CD1c-positive myeloid dendritic cell (primary cell): ENCODE measurements around the gene SLC44A1.
A peak's percentile ranks its signal among the peaks of the same experiment; 100 is the strongest.

Experiments
- DNase-seq: peaks from one replicate; pipeline ENCODE4 v3.0.0-alpha.2; 2016; ENCODE audit errors: extremely low spot score

The SLC44A1 gene

DNA sequence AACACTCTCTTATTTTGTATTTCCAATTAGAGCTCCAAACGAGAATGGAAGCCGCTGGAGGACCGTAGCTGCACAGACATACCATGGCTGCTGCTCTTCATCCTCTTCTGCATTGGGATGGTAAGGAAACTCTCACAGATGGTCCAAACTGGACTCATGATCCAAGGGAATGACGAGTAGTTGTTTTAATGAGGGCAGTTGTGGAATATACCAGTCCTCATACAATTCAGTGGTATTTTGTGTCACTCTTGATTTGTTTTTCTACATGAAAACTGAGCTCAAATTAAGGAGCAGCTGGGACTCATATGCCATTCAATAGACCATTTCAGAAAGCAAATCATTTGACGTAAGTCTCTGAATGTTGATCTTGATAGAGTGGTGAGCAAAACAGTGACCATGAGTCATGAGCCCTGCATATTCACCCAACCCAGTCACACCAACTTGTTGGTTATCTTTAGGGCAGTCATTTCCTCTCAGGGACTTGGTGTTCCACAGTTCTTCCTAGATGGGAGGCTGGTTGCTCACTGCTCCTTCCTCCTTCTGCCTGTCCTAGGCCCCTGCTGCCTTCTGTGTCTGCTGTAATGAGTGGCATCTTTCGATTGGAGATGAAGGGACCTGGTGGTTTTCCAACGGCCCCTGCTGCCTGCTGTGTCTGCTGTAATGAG lies 54.9 kb downstream of the SLC44A1 start:
- peak; percentile 64 for DNase-seq

DNA sequence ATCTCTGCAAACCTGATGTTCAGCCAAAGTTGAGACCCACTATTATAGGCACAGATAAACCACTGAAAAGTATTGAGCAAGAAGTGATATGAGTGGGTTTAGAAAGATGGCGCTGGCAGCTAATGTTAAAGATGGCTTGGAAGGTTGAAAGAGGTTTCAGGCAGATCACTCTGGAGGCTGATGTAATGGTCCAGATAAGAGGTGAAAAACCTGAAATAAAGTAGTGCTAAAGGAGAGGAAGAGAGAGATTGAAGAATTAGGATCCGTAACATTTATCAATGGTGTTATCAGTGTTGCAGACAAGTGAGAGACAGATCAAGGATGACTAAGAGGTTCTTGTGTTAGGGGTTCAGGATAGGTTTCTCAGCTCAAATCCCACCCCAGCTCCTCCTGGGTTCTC lies 58.3 kb downstream of the SLC44A1 start:
- no peak for DNase-seq

DNA sequence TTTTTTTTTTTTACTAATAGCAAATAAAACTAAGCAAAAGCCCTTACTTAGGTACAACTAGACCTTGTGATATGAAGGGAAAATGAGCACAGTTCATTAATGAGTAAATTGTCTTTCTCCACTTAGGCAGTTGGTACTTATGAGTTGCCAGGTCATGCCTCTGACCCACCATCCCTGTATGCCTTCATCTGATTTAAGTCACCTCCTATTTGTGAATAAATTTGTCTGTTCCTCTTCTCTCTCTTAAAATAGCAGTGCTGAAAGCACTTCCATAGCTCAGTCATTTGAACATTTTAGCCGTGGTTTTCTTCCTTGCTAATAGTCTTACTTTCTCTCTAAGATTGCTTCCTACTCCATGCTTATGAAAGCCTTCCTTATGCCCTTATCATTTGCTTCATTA lies 61.4 kb downstream of the SLC44A1 start:
- DNase-seq: no peak

DNA sequence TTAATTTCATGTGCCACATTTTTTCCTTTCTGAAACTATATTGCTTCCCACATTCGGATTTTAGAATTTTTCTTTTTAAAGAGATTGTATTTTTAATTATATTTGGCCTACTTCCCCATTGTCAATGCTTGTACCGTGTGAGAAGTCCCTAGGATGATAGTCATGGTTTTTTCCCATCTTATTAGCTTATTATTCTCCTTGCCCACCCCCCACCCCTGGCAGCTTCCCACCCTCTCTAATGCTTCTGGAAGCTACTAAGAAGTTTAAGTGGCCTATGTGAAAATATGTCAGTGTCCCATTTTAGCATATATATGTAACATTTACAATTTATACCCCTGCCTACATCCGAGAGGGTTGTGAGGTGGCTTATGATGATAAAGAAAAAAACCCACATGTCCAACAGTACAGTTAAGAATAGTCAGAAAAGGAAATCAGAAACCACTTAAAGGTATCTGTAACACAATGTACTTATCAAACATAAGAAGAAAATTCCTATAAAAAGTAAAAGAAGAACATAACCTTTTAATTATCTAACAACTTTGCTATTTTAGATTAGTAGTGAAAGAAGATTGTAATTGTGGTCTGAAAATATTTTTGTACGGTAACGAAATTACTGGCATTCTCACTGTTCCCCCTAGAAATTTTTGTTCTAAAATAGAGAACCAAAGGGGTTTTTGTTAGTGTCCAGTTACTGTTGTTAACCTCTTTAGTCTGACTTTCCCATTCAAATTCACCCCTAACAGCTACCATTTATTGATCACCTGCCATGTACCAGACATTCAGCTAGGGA lies 62.1 kb downstream of the SLC44A1 start:
- no peak for DNase-seq

DNA sequence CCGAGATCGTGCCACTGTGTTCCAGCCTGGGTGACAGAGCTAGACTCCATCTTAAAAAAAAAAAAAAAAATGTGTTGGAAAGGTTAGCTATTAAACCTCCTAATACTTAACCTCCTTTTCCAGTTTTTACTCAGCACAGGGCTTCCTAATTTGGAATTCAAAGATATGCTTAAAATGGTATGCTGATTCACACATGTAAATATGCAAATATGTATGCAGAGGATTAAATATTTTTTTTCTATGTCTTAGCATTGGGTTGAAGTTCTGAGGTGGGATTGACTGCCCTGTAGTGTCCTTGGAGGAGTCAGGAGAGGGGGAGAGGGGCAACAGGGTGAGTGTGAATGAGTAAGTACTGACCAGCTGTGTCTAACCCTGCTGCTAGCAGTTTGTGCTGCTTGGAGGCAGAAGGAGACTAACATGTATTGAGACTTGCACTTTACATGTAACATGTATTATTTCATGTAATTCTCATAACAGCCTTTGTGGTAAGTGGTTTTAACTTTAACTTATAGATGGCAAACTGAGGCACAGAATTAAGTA lies 63.2 kb downstream of the SLC44A1 start:
- no peak for DNase-seq

DNA sequence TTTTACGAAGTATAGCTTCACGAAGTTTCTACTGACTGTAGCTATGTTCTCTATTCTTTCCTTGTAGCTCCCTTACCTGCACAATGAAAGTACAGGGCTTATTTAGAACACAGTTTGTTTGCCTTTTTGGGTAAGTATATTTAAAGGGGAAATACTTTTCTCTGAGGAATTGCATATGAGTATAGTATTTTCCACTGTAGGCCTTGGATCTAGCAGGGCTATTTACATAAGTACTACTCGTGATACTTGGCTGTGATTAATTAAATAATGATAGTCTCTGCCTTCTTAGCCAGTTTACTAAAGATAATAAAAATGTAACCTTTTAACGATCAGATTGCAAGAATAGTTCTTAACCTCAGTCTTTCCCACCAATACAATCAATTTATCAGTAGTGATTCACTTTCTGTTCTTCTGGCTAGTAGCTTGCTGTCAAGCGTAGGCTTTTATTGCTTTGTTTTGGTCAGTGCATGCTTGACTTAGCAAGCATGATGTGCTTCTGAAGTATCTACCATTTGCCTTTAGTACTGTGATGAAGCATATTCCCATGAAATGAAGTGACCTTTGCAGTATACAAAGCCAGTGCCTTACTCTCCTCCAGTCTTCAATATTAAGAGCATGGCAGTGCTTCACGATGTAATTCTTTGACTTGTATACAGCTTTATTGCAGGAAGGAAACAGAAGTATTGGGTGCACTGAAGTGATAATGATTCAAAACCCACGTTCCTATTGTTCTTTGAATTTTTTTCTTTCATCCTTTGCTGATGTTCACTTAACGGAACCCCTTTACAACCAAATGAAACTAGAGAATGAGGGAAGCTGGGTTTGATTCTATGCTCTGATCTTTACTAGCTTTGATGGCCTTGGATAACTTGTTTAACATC lies 64.2 kb downstream of the SLC44A1 start:
- DNase-seq: no peak

DNA sequence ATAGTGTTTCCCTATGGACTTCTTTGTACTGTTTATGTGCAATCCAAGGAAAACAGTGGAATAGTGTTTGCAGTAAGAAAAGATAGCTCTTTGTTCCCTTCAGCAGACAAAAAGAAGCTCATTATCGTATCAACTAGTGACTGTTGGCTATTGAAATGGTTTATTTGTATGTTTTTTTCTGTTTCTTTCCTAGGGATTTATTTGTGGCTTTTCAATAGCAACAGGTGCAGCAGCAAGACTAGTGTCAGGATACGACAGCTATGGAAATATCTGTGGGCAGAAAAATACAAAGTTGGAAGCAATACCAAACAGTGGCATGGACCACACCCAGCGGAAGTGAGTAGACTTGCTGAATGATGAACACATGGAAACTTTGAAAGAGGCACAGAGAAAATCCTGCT lies 65.1 kb downstream of the SLC44A1 start:
- no peak for DNase-seq

DNA sequence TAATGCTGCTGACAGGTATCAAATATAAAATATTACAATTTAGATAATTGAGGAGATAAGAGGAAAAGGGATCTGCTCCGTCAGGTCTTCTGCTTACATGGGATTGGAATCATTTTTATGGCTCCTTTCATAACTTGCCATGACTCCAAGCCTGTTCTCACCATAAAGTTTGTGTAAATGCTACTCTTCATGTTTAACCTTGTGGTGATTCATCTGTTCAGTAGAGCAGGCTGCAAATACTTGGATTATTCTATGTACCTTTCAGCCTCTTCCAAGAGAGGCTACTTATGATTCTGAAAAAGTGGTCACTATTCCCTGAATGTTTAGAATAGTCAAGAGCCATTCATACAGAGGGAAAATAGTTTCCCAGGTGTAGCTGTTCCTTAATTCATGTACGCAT lies 66.9 kb downstream of the SLC44A1 start:
- no peak for DNase-seq

DNA sequence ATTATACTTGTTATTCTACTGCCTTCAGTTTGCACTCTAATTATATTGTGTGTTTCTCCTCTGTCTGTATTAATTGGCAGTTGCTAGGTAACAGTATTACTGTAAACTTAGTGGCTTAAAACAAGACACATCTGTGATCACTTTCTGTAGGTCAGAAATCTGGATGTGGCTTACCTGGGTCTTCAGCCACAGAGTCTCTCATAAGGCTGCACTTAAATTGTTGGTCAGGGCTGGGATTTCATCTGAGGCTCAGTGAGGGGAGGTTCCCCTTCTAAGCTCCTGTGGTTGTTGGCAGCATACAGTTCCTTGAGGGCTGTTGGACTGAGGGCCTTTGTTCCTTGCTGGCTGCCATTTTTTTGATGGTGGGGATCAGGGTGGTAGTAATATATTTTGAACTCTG lies 68.8 kb downstream of the SLC44A1 start:
- no peak for DNase-seq

DNA sequence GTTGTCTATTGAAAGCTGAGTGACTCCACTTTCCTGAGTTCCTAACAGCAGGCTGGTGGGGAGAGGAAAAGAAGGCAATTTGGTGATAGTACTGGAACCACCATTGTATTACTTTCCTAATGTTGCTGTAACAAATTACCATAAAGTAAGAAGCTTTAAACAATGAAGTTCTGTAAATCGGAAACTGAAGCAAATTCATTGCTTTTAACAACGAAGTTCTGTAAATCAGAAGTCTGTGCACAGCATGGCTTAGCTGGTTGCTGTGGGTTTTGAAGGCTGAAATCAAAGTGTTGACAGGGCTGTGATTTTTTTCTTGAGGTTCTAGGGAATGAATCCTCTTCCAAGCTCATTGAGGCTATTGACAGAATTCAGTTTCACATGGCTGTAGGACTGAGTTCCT lies 72.3 kb downstream of the SLC44A1 start:
- DNase-seq: no peak

DNA sequence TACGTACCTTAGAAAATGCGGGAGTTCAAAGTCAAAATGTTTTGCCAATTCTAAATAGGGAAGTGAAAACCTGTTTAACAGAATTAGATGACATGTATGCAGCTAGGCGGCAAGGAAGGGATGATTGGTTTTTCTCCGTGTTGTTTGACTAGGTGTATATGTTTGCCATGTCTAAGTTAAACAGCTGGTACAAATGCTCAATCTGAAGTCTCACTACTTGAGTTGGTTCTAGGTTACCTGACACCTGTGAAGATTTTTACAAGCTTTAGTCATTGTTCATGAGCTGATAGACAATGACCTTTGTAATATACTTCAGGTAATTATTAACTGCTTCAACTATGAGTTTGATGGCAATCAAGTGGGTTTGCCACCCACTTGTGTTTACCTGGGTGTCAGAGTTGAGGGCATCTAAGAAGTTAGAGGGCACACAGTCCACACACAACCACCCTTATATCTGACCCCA lies 74.3 kb downstream of the SLC44A1 start:
- no peak for DNase-seq

DNA sequence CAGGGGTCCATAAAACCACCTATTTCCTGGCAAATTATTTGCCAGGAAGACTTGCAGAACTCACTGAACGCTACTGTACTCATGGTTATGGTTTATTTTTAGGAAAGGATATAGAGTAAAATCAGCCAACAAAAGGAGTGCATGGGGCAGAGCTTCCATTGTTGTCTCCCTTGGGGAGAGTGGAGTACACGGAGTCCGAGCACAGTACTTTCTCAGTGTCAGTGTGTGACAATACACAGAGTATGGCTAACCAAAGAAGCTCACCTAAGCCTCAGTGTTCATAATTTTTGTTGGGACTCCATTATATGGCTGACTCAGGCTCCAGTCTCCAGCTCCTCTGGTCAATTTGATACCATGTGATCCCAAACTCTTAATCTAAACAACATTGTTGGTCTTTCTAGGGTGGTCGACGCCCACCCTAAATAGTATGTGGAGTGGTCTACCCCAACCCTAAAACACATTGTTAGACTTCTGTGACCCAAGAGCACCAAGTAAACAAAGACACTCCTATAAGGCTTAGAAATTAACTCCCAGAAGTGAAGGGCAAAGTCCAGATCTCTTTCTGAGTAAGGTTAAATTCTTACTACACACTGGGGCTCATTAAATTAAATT lies 74.9 kb downstream of the SLC44A1 start:
- DNase-seq: no peak

DNA sequence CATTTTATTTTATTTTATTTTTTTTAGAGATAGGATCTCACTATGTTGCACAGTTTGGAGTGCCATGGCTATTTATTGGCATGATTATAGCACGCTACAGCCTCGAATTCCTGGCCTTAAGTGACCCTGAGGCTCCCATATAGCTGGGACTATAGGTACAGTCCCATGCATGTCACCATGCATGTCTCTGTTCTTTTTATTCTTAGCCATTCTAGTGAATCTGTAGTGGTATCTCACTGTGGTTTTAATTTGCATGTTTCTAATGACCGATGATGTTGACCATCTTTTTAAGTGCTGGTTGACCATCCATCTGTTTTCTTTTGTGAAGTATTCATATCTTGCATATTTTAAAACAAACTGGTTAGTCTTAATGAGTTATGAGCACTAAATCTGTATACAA lies 76.1 kb downstream of the SLC44A1 start:
- no peak for DNase-seq

DNA sequence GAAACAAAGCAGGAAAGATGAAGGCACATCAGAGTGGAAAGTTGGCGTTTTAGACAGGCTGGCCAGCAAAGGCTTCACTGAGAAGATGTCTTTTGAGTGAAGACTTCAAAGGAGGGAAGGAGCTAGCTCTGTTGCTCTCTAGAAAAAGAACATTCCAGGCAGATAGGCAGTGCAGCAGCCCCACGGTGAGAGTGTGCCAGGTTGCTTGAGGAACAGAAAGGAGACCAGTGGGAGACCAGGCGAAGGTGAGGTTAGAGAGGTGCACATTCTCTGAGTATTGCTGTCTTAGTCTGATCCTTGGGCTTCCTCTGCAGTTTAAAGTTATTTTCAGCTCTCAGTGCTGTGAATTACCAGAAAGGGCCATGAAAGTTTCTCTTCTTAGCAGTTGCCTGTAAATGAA lies 83.8 kb downstream of the SLC44A1 start:
- no peak for DNase-seq

DNA sequence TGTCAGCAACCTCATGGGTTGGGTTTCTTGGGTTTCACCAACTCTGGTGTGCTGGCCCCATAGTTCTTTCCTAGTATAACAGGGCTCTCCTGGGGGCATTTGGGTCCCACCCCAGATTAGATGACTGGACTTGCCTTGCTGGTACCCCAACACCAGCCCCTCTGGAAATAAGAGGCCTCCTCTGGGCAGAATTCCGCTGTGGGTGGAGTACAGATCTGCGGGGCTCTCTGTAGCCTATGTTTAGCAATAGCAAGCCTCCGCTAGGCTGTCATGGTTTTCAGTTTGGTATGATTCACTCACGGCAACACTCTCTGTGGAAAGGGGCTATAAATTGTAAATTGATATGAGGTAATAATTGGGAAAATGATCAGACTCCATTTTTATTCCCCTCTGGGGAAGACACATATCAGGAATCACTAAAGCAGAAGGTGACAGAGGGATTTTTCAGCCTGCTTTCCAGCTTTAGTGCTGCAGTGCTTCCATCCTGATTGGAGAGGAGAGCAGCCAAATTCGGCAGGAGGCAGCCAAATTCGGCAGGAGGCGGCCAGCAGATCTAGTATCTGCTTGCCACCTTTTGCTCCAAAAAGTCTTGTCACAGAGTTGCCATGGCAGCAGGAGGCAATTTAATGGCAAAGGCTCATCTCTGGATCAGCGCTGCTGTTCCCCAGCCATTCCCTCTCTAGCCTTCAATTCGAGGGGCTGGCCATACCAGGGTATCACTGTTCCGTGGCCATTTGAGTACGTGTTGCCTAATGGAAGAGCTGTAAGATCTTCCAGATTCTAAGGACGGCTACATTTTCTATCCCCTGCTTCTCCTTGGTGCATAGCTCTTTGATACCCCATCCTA lies 84.6 kb downstream of the SLC44A1 start:
- no peak for DNase-seq

DNA sequence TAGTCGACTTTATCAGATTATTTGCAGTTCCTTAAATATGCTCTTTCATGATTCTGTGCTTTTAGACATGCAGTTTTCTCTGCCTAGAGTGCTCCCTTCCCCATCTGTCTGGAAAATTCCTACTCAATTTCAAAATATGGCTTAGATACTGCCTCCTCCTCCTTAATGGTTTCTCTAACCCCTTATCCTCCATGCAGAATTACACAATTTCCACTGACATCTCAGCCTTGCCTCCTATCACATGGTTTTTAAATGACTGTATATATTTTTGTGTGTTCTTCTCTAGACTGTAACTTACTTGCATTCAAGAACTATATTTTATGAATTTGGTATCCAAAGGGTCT lies 85.2 kb downstream of the SLC44A1 start:
- DNase-seq: no peak

DNA sequence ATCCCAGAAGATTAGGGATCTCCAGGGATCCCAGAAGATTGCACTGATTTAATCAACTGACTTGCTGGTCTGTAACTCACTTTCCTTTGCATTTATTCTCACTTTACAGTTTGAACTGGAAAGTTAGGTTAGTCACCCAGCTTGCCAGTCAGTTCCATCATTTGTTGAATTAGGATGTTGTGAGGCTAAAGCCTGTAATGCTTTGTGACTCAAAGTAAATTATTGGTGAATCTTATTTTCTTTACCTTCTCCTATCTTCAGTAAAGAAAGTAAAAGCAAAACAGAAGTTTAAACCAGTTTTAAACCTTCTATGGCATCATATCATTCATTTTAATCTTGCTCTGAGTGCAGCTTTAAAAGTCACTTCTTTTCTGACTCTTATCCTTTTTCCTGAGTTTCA lies 85.8 kb downstream of the SLC44A1 start:
- DNase-seq: no peak

DNA sequence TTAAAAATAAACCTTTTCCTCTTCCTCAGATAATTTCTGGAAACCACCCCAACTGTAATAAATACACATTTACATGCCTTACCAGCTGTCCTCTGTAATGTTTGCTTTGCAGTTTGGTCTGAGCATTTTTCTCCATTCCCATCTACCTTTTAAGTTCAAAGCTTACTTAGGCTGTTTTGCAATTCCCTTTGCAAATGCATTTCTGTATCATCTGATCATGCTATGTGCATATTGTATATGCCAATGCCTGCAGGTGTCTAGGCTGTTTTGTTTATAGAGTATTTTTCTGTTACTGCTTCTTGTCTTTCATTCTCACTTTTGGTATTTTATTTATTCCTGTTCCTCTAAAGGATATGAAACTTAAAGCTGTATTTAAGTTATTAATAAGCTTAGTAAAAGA lies 86.3 kb downstream of the SLC44A1 start:
- DNase-seq: no peak

DNA sequence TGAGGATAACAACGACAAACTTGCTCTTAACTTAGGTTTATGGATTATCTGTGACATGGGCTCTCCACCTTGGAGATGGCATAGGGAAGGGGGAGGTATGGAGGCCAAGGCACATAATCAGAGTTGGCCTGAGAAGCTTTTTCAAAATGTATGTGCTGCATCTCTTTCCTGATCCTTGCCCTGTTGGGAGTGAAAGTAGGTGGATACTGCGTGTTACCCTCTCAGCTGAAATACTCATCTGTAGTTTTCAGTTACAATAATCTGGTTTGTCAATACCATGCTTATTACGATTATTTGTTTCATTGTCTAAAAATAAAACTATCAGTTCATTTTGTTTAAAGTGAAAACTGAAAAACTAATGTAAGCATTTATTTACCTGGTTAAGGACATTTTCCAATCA lies 86.7 kb downstream of the SLC44A1 start:
- no peak for DNase-seq

DNA sequence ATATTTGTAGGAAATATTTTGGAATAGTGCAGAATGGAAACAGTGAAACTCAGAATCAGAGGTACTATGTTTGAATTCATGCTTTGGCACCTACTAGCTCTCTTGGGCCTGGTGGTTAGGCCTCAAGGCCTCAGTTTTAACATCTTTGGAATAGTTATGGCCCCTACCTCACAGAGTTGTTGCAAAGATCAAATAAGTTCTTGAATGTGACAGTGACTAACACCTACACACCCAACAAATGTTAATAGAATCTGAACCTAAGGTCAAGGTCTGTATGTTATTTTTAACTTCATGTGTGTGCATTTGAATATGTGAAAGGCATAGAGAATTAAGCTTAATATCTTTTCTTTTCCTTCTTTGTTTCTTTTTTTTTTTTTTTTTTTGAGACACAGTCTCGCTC lies 87.3 kb downstream of the SLC44A1 start:
- no peak for DNase-seq

DNA sequence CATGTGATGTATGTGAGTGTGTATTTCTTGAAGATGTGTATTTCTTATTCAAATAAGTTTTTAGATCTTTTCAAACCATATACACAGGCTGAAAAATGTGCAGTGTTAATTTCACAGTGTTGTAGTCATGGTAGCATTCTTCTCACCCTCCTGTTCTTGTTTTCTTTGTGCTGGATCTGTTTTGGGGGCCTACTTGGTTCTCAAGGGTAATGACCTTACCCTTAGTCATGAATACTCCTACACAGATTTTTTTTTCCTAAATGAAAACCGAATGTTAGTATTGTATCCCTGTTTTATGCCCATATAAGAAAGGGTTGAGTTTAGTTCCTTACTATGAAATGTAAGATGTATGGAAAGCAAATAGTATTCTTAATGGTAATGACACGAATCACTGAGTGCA lies 88.0 kb downstream of the SLC44A1 start:
- DNase-seq: no peak
